Body of pancreas (tissue), 4 donors: ENCODE measurements around the gene TBC1D16. TPM values are rescaled to one million over a fixed set of nuclear protein-coding genes. Genes with fewer than 3 reads are reported as not detected.

Experiments used
- ATAC-seq: fragments of 150-250 bp; one replicate; pipeline ENCODE4 v1.9.1; 2016
- DNase-seq, 4 donors: peaks; one replicate each; pipeline ENCODE4 v3.0.0-alpha.2; 2019
- H3K27ac ChIP-seq, 4 donors: fragments of 200-600 bp; sonication (generic); 1 replicate in 3 of 4; 2 replicates in 1 of 4; pipeline versions ENCODE4 v1.5.1 to v1.6.1; 2016 to 2019; ENCODE audit warnings: mild to moderate bottlenecking in 1 of 4, mixed read lengths in 1 of 4, moderate library complexity in 1 of 4
- H3K27me3 ChIP-seq, 2 donors: fragments of 200-600 bp; sonication (generic); one replicate each; pipeline ENCODE4 v1.6.0; 2016; ENCODE audit warnings: mild to moderate bottlenecking in 1 of 2
- H3K36me3 ChIP-seq, 2 donors: fragments of 200-600 bp; sonication (generic); replicated peaks in 1 of 2; 2 replicates each; pipeline ENCODE4 v1.5.1; 2016; ENCODE audit warnings: low read depth in 2 of 2; ENCODE audit not compliant: insufficient read depth in 1 of 2
- H3K4me1 ChIP-seq: fragments of 200-600 bp; sonication (generic); one replicate; pipeline ENCODE4 v1.6.0; 2016
- H3K4me3 ChIP-seq, 2 donors: fragments of 200-600 bp; sonication (generic); 1 replicate in 1 of 2; 2 replicates in 1 of 2; pipeline ENCODE4 v1.5.1; 2016 to 2019
- H3K9me3 ChIP-seq, 3 donors: fragments of 200-600 bp; sonication (generic); 1 replicate in 2 of 3; 2 replicates in 1 of 3; pipeline ENCODE4 v1.5.1; 2016
- POLR2A ChIP-seq, 3 donors: fragments of 450-650 bp; IDR thresholded peaks; one replicate each; pipeline ENCODE4 v1.6.1; 2016; ENCODE audit warnings: antibody characterized with exemption in 3 of 3, mild to moderate bottlenecking in 2 of 3
- WGBS, 2 donors: methylation state at CpG; one replicate each; pipeline ENCODE4 v1.1.5; 2017; 5-methylcytosine and 5-hydroxymethylcytosine counted together
- intact Hi-C: fragments of 100-400 bp; cut with DNase I; formaldehyde crosslinking; loops from one replicate; pipeline ENCODE4 v1.15.1; 2023
- total RNA-seq, 2 donors: library from RNA; depleted of rRNA; stranded (reverse); fragments of >200 nt; gene quantifications; one replicate each; pipeline ENCODE4 v1.1.0, GENCODE V29; 2016
- TF ChIP-seq, protein P1 (sequence below), 7 experiments: fragments of 450-650 bp in 4 of 7; fragments of 200-600 bp in 3 of 7; sonication (generic) in 3 of 7; IDR thresholded peaks; one replicate each; pipeline ENCODE4 v1.5.1; 2016 to 2019; ENCODE audit warnings: antibody characterized with exemption in 7 of 7

TBC1D16 gene
- total RNA-seq, 2 donors from 2014 or later = 21.0 to 37.2 TPM

DNA sequence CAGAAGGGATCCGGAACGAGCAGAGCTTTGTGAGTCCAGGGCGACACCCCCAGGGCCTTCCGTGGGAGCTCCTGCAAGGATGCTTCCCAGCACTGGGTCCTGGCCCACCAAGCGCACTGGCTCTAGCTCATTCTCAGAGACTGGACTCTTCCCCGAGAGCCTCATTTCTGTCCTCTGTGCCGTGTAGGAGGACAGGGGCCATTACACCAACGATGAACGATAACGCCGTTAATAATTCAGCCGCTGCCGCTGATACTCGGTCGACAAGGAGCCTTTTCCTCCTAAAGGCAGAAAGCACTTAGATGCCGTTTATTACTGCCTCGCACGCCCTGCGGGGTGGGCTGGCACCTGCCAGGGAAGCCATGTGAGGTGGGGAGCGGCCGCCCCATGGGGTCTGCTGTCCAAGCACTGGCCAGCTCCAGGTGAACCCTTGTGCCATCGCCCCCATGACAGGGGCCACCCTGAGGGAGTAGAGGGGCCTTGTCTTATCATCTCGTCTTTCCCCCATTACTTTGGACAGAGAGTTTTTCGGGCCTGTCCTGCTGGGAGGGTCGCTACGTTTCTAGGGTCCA is 33.5 kb downstream of the TBC1D16 start:
- H3K4me3 ChIP-seq = no peak overlapping the region
- no peak overlapping the region for H3K27ac ChIP-seq
- intact Hi-C loops = no loop called here
- H3K27me3 ChIP-seq = no peaks in the 10 kb centered on the region
- H3K4me1 ChIP-seq = peaks cover 15% of the 10 kb centered on the region
- ATAC-seq = no peak
- H3K9me3 ChIP-seq = no peaks in the 10 kb centered on the region
- DNase-seq = no peak
- TF ChIP-seq, protein P1, sequence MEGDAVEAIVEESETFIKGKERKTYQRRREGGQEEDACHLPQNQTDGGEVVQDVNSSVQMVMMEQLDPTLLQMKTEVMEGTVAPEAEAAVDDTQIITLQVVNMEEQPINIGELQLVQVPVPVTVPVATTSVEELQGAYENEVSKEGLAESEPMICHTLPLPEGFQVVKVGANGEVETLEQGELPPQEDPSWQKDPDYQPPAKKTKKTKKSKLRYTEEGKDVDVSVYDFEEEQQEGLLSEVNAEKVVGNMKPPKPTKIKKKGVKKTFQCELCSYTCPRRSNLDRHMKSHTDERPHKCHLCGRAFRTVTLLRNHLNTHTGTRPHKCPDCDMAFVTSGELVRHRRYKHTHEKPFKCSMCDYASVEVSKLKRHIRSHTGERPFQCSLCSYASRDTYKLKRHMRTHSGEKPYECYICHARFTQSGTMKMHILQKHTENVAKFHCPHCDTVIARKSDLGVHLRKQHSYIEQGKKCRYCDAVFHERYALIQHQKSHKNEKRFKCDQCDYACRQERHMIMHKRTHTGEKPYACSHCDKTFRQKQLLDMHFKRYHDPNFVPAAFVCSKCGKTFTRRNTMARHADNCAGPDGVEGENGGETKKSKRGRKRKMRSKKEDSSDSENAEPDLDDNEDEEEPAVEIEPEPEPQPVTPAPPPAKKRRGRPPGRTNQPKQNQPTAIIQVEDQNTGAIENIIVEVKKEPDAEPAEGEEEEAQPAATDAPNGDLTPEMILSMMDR (IDR thresholded peaks at IDR 0.05) = no peak
- no peak for TF ChIP-seq POLR2A (IDR thresholded peaks at IDR 0.05)
- no peaks in the 10 kb centered on the region for H3K36me3 ChIP-seq
- WGBS, 2 donors = 85 to 90% methylated on average over 15 to 26 of the region's 26 CpGs

GRCh38 chr17:80000981-80001775 is 34.5 kb downstream of the TBC1D16 start:
- intact Hi-C loops = no loop called here
- TF ChIP-seq, protein P1 (IDR thresholded peaks at IDR 0.05) = no peak
- no peak for TF ChIP-seq POLR2A (IDR thresholded peaks at IDR 0.05)
- ATAC-seq (no peak), DNase-seq (no peak)
- Histone ChIP-seq H3K27ac (no peak overlapping the region), H3K4me3 (no peak overlapping the region), H3K27me3 (no peaks in the 10 kb centered on the region), H3K9me3 (no peaks in the 10 kb centered on the region), H3K4me1 (peaks cover 9% of the 10 kb centered on the region), H3K36me3 (no peaks in the 10 kb centered on the region)
- WGBS, 2 donors = 94 to 95% methylated on average over 11 to 25 of the region's 29 CpGs

DNA sequence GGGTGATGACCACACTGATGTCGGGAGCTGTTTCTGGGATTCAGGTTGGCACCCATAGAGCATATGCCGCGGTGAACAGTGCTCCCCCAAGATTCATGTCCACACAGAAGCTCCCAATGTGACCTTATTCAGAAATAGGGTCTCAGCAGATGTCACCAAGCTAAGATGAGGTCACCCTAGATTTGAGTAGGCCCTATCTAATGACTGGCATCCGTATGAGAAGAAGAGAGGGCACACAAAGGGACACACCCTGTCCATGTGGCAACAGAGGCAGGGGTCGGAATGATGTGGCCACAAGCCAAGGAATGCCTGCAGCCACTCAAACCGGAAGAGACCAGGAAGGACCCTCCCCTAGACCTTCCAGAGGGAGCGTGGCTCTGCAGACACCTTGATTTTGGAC is 35.5 kb downstream of the TBC1D16 start:
- intact Hi-C loops = no loop called here
- TF ChIP-seq, protein P1 (IDR thresholded peaks at IDR 0.05) = no peak
- TF ChIP-seq POLR2A (IDR thresholded peaks at IDR 0.05) = no peak
- no peaks in the 10 kb centered on the region for H3K9me3 ChIP-seq
- no peaks in the 10 kb centered on the region for H3K27me3 ChIP-seq
- DNase-seq (no peak), ATAC-seq (no peak)
- no peaks in the 10 kb centered on the region for H3K36me3 ChIP-seq
- H3K4me1 ChIP-seq = no peaks in the 10 kb centered on the region
- WGBS, 2 donors = 91 to 96% methylated on average over 6 to 7 of the region's 7 CpGs
- no peak overlapping the region for H3K27ac ChIP-seq
- no peak overlapping the region for H3K4me3 ChIP-seq

- no peak overlapping the region for H3K4me3 ChIP-seq
- TF ChIP-seq, protein P1 (IDR thresholded peaks at IDR 0.05) = no peak
- no peak for TF ChIP-seq POLR2A (IDR thresholded peaks at IDR 0.05)
- H3K4me1 ChIP-seq = peaks cover 25% of the 10 kb centered on the region
- H3K27ac ChIP-seq = no peak overlapping the region
- H3K9me3 ChIP-seq = no peaks in the 10 kb centered on the region
- no peak for ATAC-seq
- H3K36me3 ChIP-seq = no peaks in the 10 kb centered on the region
- no peaks in the 10 kb centered on the region for H3K27me3 ChIP-seq
- DNase-seq = peak in 1 of 4 donors; percentile 39
- WGBS, 2 donors = 70 to 83% methylated on average over 15 of the region's 15 CpGs
- intact Hi-C loops = no loop called here
These were observed 38.5 kb downstream of the TBC1D16 start for GRCh38 chr17:79997011-79997660.
